K562 (cell line): ENCODE results near the gene ARHGAP33. TPM values are rescaled to one million over a fixed set of nuclear protein-coding genes. Genes with fewer than 3 reads are reported as not detected.

Experiments used
- BHLHE40 ChIP-seq: IDR thresholded peaks from 2 replicates; pipeline ENCODE4 v1.6.1; 2011; ENCODE audit warnings: low read length, improper control_type of control experiment
- CXXC5 ChIP-seq: fragments of 250-450 bp; sonication (Bioruptor Pico); IDR thresholded peaks from 2 replicates; pipeline ENCODE4 v1.8.0; 2022; ENCODE audit warnings: inconsistent platforms, mild to moderate bottlenecking, moderate library complexity
- ESRRA ChIP-seq: fragments of 450-650 bp; IDR thresholded peaks from 2 replicates; pipeline ENCODE4 v1.6.1; 2014; ENCODE audit warnings: low read depth, mild to moderate bottlenecking, moderate library complexity, borderline replicate concordance
- FOXK1 ChIP-seq: sonication (generic); formaldehyde crosslinking; IDR thresholded peaks from 2 replicates; pipeline ENCODE4 v1.8.0; 2022; ENCODE audit warnings: missing genetic modification reagents, mild to moderate bottlenecking, borderline replicate concordance
- FOXM1 ChIP-seq, 2 experiments: fragments of 450-650 bp in 1 of 2; sonication (generic) in 1 of 2; formaldehyde crosslinking in 1 of 2; IDR thresholded peaks; 2 replicates each; pipeline versions ENCODE4 v1.6.1 to v1.9.0; 2017 to 2022; ENCODE audit warnings: low read depth in 2 of 2, mild to moderate bottlenecking in 2 of 2, missing genetic modification reagents in 1 of 2, moderate library complexity in 1 of 2
- GATA2 ChIP-seq: sonication (generic); formaldehyde crosslinking; IDR thresholded peaks from 2 replicates; pipeline ENCODE4 v1.4.0; 2020; ENCODE audit warnings: mild to moderate bottlenecking, missing genetic modification reagents
- IFI16 ChIP-seq: fragments of 250-450 bp; sonication (Bioruptor Pico); IDR thresholded peaks from 2 replicates; pipeline ENCODE4 v2.1.2; 2022; ENCODE audit warnings: mild to moderate bottlenecking, inconsistent platforms
- MAZ ChIP-seq, 2 experiments: fragments of 450-650 bp in 1 of 2; sonication (generic) in 1 of 2; formaldehyde crosslinking; IDR thresholded peaks in 1 of 2; conservative IDR thresholded peaks in 1 of 2; 2 replicates each; pipeline versions ENCODE4 v1.4.0 to v1.5.0; 2020; ENCODE audit warnings: mild to moderate bottlenecking in 1 of 2, missing genetic modification reagents in 1 of 2
- POLR2AphosphoS2 ChIP-seq: IDR thresholded peaks from 2 replicates; pipeline ENCODE4 v1.6.1; 2012; ENCODE audit warnings: low read length, improper control_type of control experiment
- RAD21 ChIP-seq, 2 experiments: fragments of 250-450 bp in 1 of 2; fragments of 450-650 bp in 1 of 2; sonication (Bioruptor Pico) in 1 of 2; formaldehyde crosslinking in 1 of 2; IDR thresholded peaks in 1 of 2; conservative IDR thresholded peaks in 1 of 2; 2 replicates each; pipeline versions ENCODE4 v1.4.0 to v1.8.0; 2020 to 2022; ENCODE audit warnings: mild to moderate bottlenecking in 2 of 2, moderate library complexity in 1 of 2
- SAP30 ChIP-seq: fragments of 200-600 bp; sonication (generic); IDR thresholded peaks from 2 replicates; pipeline ENCODE4 v1.6.1; 2012; ENCODE audit warnings: borderline replicate concordance, low read depth, mild to moderate bottlenecking, moderate library complexity, low read length, control low read depth, inconsistent platforms; ENCODE audit not compliant: insufficient read depth, poor library complexity, severe bottlenecking
- SMC3 ChIP-seq: conservative IDR thresholded peaks from 2 replicates; pipeline ENCODE4 v1.6.1; 2011; ENCODE audit warnings: low read depth, low read length, improper control_type of control experiment; ENCODE audit not compliant: insufficient read depth
- STAT5A ChIP-seq: IDR thresholded peaks from 2 replicates; pipeline ENCODE4 v1.6.1; 2012; ENCODE audit warnings: low read length, inconsistent platforms, borderline replicate concordance
- STAT5B ChIP-seq: fragments of 250-450 bp; sonication (Bioruptor Pico); IDR thresholded peaks from 2 replicates; pipeline ENCODE4 v1.8.0; 2021; ENCODE audit warnings: mild to moderate bottlenecking, inconsistent platforms
- ZFP1 ChIP-seq: fragments of 450-650 bp; formaldehyde crosslinking; IDR thresholded peaks from 2 replicates; pipeline ENCODE4 v1.4.0; 2020; ENCODE audit warnings: mild to moderate bottlenecking, mixed read lengths
- ZFP30 ChIP-seq: fragments of 250-450 bp; sonication (Bioruptor Pico); IDR thresholded peaks from 2 replicates; pipeline ENCODE4 v1.8.0; 2022; ENCODE audit warnings: moderate library complexity, mild to moderate bottlenecking, inconsistent platforms, borderline replicate concordance
- ZNF232 ChIP-seq: sonication (generic); formaldehyde crosslinking; IDR thresholded peaks from 2 replicates; pipeline ENCODE4 v1.8.0; 2022; ENCODE audit warnings: mild to moderate bottlenecking, missing genetic modification reagents
- ZNF551 ChIP-seq: fragments of 250-450 bp; sonication (Bioruptor Pico); IDR thresholded peaks from 2 replicates; pipeline ENCODE4 v1.5.0; 2021; ENCODE audit warnings: mild to moderate bottlenecking, moderate library complexity
- polyA plus RNA-seq, 8 experiments: library from polyadenylated mRNA; depleted of rRNA in 4 of 8; stranded (reverse) in 5 of 8; unstranded in 3 of 8; fragments of >200 nt; fragmentation: Nextera tagmentation in 2 of 8; fragmentation: Illumina TruSeq in 1 of 8; extraction: Ambion mirVana in 2 of 8; extraction: Trizol in 1 of 8; gene quantifications; 2 replicates each; pipeline versions ENCODE4 v1.2.1 to v1.2.3, GENCODE V29; 2011 to 2014; ENCODE audit warnings: inconsistent platforms in 1 of 8, missing spikeins in 1 of 8
- total RNA-seq, 7 experiments: library from RNA; depleted of rRNA in 6 of 7; stranded (reverse); fragments of >200 nt in 6 of 7; fragmentation: Illumina TruSeq in 2 of 7; extraction: Trizol in 2 of 7; gene quantifications; 2 replicates each; pipeline versions ENCODE4 v1.2.1 to v1.2.3, GENCODE V29; 2011 to 2021; ENCODE audit warnings: low replicate concordance in 1 of 7
- TF ChIP-seq, protein P1 (sequence below): IDR thresholded peaks from 2 replicates; pipeline ENCODE4 v1.6.1; 2011; ENCODE audit warnings: borderline replicate concordance, low read depth, mild to moderate bottlenecking, moderate library complexity, low read length; ENCODE audit not compliant: insufficient read depth, poor library complexity, severe bottlenecking
- TF ChIP-seq, protein P2 (sequence below): fragments of 250-450 bp; sonication (Bioruptor Pico); IDR thresholded peaks from 2 replicates; pipeline ENCODE4 v1.4.0; 2020; ENCODE audit warnings: mild to moderate bottlenecking, moderate library complexity, borderline replicate concordance

ARHGAP33 gene
- total and polyA plus RNA-seq, 9 of the 15 experiments (the other 6 are each of a cell fraction or from before 2014, with no cell fraction given) = 0.06 to 26.6 (median 1.6) TPM; not detected in 1

DNA sequence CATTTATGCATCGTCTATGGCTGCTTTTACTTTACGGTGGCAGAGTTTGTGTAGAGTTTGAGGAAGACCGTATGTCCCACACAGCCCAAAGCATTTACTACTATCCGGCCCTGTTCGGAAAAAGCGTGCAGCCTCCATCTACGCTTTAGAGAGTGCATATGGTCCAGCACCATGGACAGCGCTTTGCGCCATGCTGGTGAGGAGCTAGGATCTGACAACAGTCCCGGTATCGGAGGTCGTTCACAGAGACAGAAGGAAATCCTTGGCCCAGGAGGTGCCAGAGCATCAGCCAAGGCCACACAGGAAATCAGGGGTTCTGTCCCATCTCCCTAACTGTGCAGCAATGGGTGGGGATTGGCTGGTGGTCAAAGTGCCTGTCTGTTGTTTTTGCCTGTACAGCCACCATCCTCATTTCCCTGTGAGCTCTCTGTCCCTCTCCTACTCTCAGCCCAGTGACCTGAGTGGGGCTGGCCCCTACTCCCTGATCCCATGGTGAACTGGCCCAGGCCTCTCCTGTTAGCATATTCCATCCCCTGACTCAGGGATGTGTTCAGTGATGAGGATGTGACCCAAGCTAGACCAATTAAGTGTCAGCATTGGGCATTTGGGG is 53.4 kb downstream of the ARHGAP33 start (continued):
- TF ChIP-seq ZNF551 (CRISPR knock-in tag) (no peak), ZFP30 (no peak), MAZ (CRISPR knock-in tag; conservative IDR thresholded peaks at IDR 0.05 in 1 of 2, IDR thresholded peaks at IDR 0.05 in 1 of 2) (peak in 1 of 2 experiments; percentile 77; a peak in 2 of 4 replicates), ZNF232 (CRISPR knock-in tag) (peak; percentile 96), STAT5A (no peak), RAD21 (CRISPR knock-in tag; conservative IDR thresholded peaks at IDR 0.05 in 1 of 2, IDR thresholded peaks at IDR 0.05 in 1 of 2) (no peak), ZFP1 (no peak), BHLHE40 (no peak), ESRRA (no peak), GATA2 (CRISPR knock-in tag) (no peak), STAT5B (CRISPR knock-in tag) (no peak), SAP30 (no peak), FOXK1 (CRISPR knock-in tag) (peak; percentile 96; the same call in 1 of the 2 replicates), POLR2AphosphoS2 (no peak), CXXC5 (peak; percentile 19; the same call in 1 of the 2 replicates), SMC3 (no peak), IFI16 (CRISPR knock-in tag) (no peak), FOXM1 (IDR thresholded peaks at IDR 0.05; ENCODE audit: low read depth) (no peak), FOXM1 (CRISPR knock-in tag; IDR thresholded peaks at IDR 0.05; ENCODE audit: low read depth) (peak; percentile 80; the same call in 1 of the 2 replicates)
- TF ChIP-seq, protein P1, sequence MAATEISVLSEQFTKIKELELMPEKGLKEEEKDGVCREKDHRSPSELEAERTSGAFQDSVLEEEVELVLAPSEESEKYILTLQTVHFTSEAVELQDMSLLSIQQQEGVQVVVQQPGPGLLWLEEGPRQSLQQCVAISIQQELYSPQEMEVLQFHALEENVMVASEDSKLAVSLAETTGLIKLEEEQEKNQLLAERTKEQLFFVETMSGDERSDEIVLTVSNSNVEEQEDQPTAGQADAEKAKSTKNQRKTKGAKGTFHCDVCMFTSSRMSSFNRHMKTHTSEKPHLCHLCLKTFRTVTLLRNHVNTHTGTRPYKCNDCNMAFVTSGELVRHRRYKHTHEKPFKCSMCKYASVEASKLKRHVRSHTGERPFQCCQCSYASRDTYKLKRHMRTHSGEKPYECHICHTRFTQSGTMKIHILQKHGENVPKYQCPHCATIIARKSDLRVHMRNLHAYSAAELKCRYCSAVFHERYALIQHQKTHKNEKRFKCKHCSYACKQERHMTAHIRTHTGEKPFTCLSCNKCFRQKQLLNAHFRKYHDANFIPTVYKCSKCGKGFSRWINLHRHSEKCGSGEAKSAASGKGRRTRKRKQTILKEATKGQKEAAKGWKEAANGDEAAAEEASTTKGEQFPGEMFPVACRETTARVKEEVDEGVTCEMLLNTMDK = no peak
- TF ChIP-seq, protein P2, sequence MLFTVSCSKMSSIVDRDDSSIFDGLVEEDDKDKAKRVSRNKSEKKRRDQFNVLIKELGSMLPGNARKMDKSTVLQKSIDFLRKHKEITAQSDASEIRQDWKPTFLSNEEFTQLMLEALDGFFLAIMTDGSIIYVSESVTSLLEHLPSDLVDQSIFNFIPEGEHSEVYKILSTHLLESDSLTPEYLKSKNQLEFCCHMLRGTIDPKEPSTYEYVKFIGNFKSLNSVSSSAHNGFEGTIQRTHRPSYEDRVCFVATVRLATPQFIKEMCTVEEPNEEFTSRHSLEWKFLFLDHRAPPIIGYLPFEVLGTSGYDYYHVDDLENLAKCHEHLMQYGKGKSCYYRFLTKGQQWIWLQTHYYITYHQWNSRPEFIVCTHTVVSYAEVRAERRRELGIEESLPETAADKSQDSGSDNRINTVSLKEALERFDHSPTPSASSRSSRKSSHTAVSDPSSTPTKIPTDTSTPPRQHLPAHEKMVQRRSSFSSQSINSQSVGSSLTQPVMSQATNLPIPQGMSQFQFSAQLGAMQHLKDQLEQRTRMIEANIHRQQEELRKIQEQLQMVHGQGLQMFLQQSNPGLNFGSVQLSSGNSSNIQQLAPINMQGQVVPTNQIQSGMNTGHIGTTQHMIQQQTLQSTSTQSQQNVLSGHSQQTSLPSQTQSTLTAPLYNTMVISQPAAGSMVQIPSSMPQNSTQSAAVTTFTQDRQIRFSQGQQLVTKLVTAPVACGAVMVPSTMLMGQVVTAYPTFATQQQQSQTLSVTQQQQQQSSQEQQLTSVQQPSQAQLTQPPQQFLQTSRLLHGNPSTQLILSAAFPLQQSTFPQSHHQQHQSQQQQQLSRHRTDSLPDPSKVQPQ (CRISPR knock-in tag) = no peak
